ENCODE data around the gene GNB1.

- no peak for TF ChIP-seq CTCF (IDR thresholded peaks at IDR 0.05)
- no peak for TF ChIP-seq POLR2A (IDR thresholded peaks at IDR 0.05)
- no peak for TF ChIP-seq EP300 (IDR thresholded peaks at IDR 0.05)
Observed at GRCh38 chr1:1758059-1758621, 132.7 kb downstream of the GNB1 start.

Data from upper lobe of left lung (tissue), 4 donors.